HL-60 (cell line): ENCODE results near the gene COX4I1.

Source experiments
- DNase-seq, 2 experiments: peaks; one replicate each; pipeline ENCODE4 v3.0.0-alpha.2; 2010 to 2020; ENCODE audit warnings: low read depth in 1 of 2, low spot score in 1 of 2
- H3K27ac ChIP-seq: fragments of 250-450 bp; sonication (Bioruptor Pico); replicated peaks from 2 replicates; pipeline ENCODE4 v1.5.1; 2020; ENCODE audit warnings: mild to moderate bottlenecking, moderate library complexity
- H3K27me3 ChIP-seq: fragments of 250-450 bp; sonication (Bioruptor Pico); 2 replicates; pipeline ENCODE4 v1.5.1; 2021; ENCODE audit warnings: mild to moderate bottlenecking, moderate library complexity; ENCODE audit not compliant: insufficient read depth, poor library complexity, severe bottlenecking
- H3K4me3 ChIP-seq: replicated peaks from 2 replicates; pipeline ENCODE4 v1.5.1; 2011; ENCODE audit warnings: mild to moderate bottlenecking, control low read depth, low read length; ENCODE audit not compliant: insufficient read depth
- CTCF ChIP-seq: IDR thresholded peaks from one replicate; pipeline ENCODE4 v1.5.1; 2011; ENCODE audit warnings: low read length, control low read depth, inconsistent platforms; ENCODE audit not compliant: insufficient read depth
- GABPA ChIP-seq: IDR thresholded peaks from 2 replicates; pipeline ENCODE4 v1.6.1; 2012; ENCODE audit warnings: low read depth
- POLR2AphosphoS5 ChIP-seq: IDR thresholded peaks from 2 replicates; pipeline ENCODE4 v1.6.1; 2012; ENCODE audit warnings: low read depth
- REST ChIP-seq: IDR thresholded peaks from 2 replicates; pipeline ENCODE4 v1.6.1; 2012; ENCODE audit warnings: low read depth; ENCODE audit not compliant: insufficient replicate concordance
- SPI1 ChIP-seq: IDR thresholded peaks from 2 replicates; pipeline ENCODE4 v1.6.1; 2012; ENCODE audit warnings: low read depth, mild to moderate bottlenecking, borderline replicate concordance

COX4I1 gene

GRCh38 chr16:85785927-85786326, 13.6 kb upstream of the COX4I1 start:
- TF ChIP-seq SPI1 = no peak
- no peak for TF ChIP-seq REST
- TF ChIP-seq GABPA = no peak
- TF ChIP-seq CTCF = no peak
- TF ChIP-seq POLR2AphosphoS5 = no peak
- no peak overlapping the region for H3K4me3 ChIP-seq
- H3K27ac ChIP-seq = no peak overlapping the region
- DNase-seq = no peak
- no peaks in the 10 kb centered on the region for H3K27me3 ChIP-seq

- TF ChIP-seq GABPA = no peak
- no peak for TF ChIP-seq REST
- no peak for TF ChIP-seq SPI1
- no peak for TF ChIP-seq POLR2AphosphoS5
- no peak for TF ChIP-seq CTCF
- no peaks in the 10 kb centered on the region for H3K27me3 ChIP-seq
- DNase-seq = no peak
- no peak overlapping the region for H3K4me3 ChIP-seq
- no peak overlapping the region for H3K27ac ChIP-seq
Measured at GRCh38 chr16:85788819-85789218, 10.7 kb upstream of the COX4I1 start.

- Histone ChIP-seq H3K4me3 (no peak overlapping the region), H3K27me3 (no peaks in the 10 kb centered on the region), H3K27ac (no peak overlapping the region)
- DNase-seq = no peak
- TF ChIP-seq POLR2AphosphoS5 = no peak
- TF ChIP-seq GABPA = no peak
- no peak for TF ChIP-seq SPI1
- no peak for TF ChIP-seq CTCF
- TF ChIP-seq REST = no peak
Measured at GRCh38 chr16:85789773-85790172, 9.7 kb upstream of the COX4I1 start.
